ENCODE data around the gene KIF18B. TPM values are rescaled to one million over a fixed set of nuclear protein-coding genes. Genes with fewer than 3 reads are reported as not detected.

KIF18B gene
- total and polyA plus RNA-seq, 2 of the 13 experiments (the other 11 are each of a cell fraction or from before 2014, with no cell fraction given), result 15.2 to 15.3 TPM

GRCh38 chr17:44947461-44948314 lies at the start of gene KIF18B (continued):
- TF ChIP-seq PAXIP1 (CRISPR knock-in tag; conservative IDR thresholded peaks at IDR 0.05) (peak; percentile 42; the same call in 1 of the 2 replicates), HIVEP1 (CRISPR knock-in tag; IDR thresholded peaks at IDR 0.05) (peak; percentile 84), SMC3 (IDR thresholded peaks at IDR 0.05; ENCODE audit: low read length) (no peak), POLR2G (IDR thresholded peaks at IDR 0.05; ENCODE audit: low read depth, low read length) (peak; percentile 98), NFYC (CRISPR knock-in tag; IDR thresholded peaks at IDR 0.05) (peak; percentile 97), GLI4 (CRISPR knock-in tag; IDR thresholded peaks at IDR 0.05; ENCODE audit: borderline replicate concordance) (peak; percentile 70; the same call in 1 of the 2 replicates), SP4 (CRISPR knock-in tag; IDR thresholded peaks at IDR 0.05) (peak; percentile 83), ZNF333 (CRISPR knock-in tag; IDR thresholded peaks at IDR 0.05; ENCODE audit: borderline replicate concordance) (0 out of 2 replicates have a peak, but pooled peaks have one; percentile 9), ZNF510 (CRISPR knock-in tag; IDR thresholded peaks at IDR 0.05; ENCODE audit: low read depth) (peak; percentile 78; the same call in 1 of the 2 replicates), ZNF766 (CRISPR knock-in tag; IDR thresholded peaks at IDR 0.05; ENCODE audit: borderline replicate concordance) (peak; percentile 80; the same call in 1 of the 2 replicates), SAP130 (CRISPR knock-in tag; IDR thresholded peaks at IDR 0.05; ENCODE audit: low read depth) (peak; percentile 100), ZC3H4 (CRISPR knock-in tag; IDR thresholded peaks at IDR 0.05; ENCODE audit: borderline replicate concordance) (no peak), YEATS4 (CRISPR knock-in tag; IDR thresholded peaks at IDR 0.05; ENCODE audit: borderline replicate concordance) (peak; percentile 98), FOXO1 (CRISPR knock-in tag; IDR thresholded peaks at IDR 0.05) (0 out of 2 replicates have a peak, but pooled peaks have one; percentile 1), FUBP1 (CRISPR knock-in tag; IDR thresholded peaks at IDR 0.05; ENCODE audit: borderline replicate concordance) (0 out of 2 replicates have a peak, but pooled peaks have one; percentile 73), AKNA (CRISPR knock-in tag; IDR thresholded peaks at IDR 0.05; ENCODE audit: borderline replicate concordance) (0 out of 2 replicates have a peak, but pooled peaks have one; percentile 73), ZSCAN25 (CRISPR knock-in tag; IDR thresholded peaks at IDR 0.05) (peak; percentile 83), FOXM1 (CRISPR knock-in tag; IDR thresholded peaks at IDR 0.05) (peak; percentile 97)
